CD8-positive, alpha-beta memory T cell (primary cell): Measurements from ENCODE around the gene GRM7. TPM values are rescaled to one million over a fixed set of nuclear protein-coding genes. Genes with fewer than 3 reads are reported as not detected.

ENCODE experiments used
- CTCF ChIA-PET: fragments of 350-600 bp; sonication (Branson Sonifier 250); formaldehyde crosslinking; loops from one replicate; lab custom pipeline; 2021; ENCODE audit warnings: antibody characterized with exemption; lab: Charles Lee
- POLR2A ChIA-PET: fragments of 350-600 bp; sonication (Branson Sonifier 250); formaldehyde crosslinking; loops from one replicate; lab custom pipeline; 2021; ENCODE audit warnings: antibody characterized with exemption; lab: Charles Lee
- DNase-seq, 5 donors: peaks; one replicate each; pipeline versions ENCODE4 v3.0.0 to v3.0.0-alpha.2; 2020 to 2022; ENCODE audit warnings: mixed read lengths in 1 of 5
- H3K27ac ChIP-seq: one replicate; pipeline ENCODE4 v1.7.0; 2013; ENCODE audit warnings: low read depth, mild to moderate bottlenecking, low read length, moderate library complexity
- H3K27me3 ChIP-seq: 2 replicates; pipeline ENCODE4 v1.7.0; 2013; ENCODE audit warnings: low read length, mild to moderate bottlenecking; ENCODE audit not compliant: insufficient read depth, poor library complexity, severe bottlenecking
- H3K36me3 ChIP-seq: 2 replicates; pipeline ENCODE4 v1.7.0; 2013; ENCODE audit warnings: mild to moderate bottlenecking, low read length, moderate library complexity; ENCODE audit not compliant: insufficient read depth
- H3K4me1 ChIP-seq: 2 replicates; pipeline ENCODE4 v1.7.0; 2013; ENCODE audit warnings: mild to moderate bottlenecking, low read length, moderate library complexity; ENCODE audit not compliant: insufficient read depth
- H3K4me3 ChIP-seq: 2 replicates; pipeline ENCODE4 v1.7.0; 2013; ENCODE audit warnings: mild to moderate bottlenecking, low read length
- H3K9me3 ChIP-seq: 2 replicates; pipeline ENCODE4 v1.7.0; 2013; ENCODE audit warnings: mild to moderate bottlenecking, low read length
- H3K27ac Mint-ChIP-seq, 8 donors: one replicate each; pipeline ENCODE4 v1.8.0; 2020 to 2021; ENCODE audit warnings: mixed read lengths in 8 of 8, mild to moderate bottlenecking in 6 of 8, inconsistent platforms in 3 of 8, moderate library complexity in 3 of 8
- H3K27me3 Mint-ChIP-seq, 2 donors: one replicate each; pipeline ENCODE4 v1.8.0; 2020 to 2021; ENCODE audit warnings: mixed read lengths in 2 of 2, mild to moderate bottlenecking in 1 of 2, moderate library complexity in 1 of 2
- H3K36me3 Mint-ChIP-seq, 3 donors: one replicate each; pipeline ENCODE4 v1.8.0; 2020 to 2021; ENCODE audit warnings: mixed read lengths in 3 of 3, inconsistent platforms in 1 of 3, mild to moderate bottlenecking in 1 of 3
- H3K4me1 Mint-ChIP-seq, 3 donors: one replicate each; pipeline ENCODE4 v1.8.0; 2020 to 2021; ENCODE audit warnings: mixed read lengths in 3 of 3, inconsistent platforms in 1 of 3, mild to moderate bottlenecking in 1 of 3
- H3K4me3 Mint-ChIP-seq, 7 donors: one replicate each; pipeline ENCODE4 v1.8.0; 2020 to 2021; ENCODE audit warnings: mixed read lengths in 7 of 7, mild to moderate bottlenecking in 6 of 7, moderate library complexity in 4 of 7, inconsistent platforms in 2 of 7
- H3K9me3 Mint-ChIP-seq, 5 donors: one replicate each; pipeline ENCODE4 v1.8.0; 2020 to 2022; ENCODE audit warnings: mixed read lengths in 5 of 5, mild to moderate bottlenecking in 3 of 5, moderate library complexity in 2 of 5, inconsistent platforms in 1 of 5
- polyA plus RNA-seq: library from polyadenylated mRNA; unstranded; fragments of 300-500 nt; fragmentation: Illumina TruSeq; gene quantifications from one replicate; pipeline ENCODE4 v1.2.3, GENCODE V29; 2021
- total RNA-seq, 2 experiments: library from RNA; stranded (reverse); gene quantifications; one replicate each; pipeline ENCODE4 v1.2.3, GENCODE V29; 2021

GRM7 gene
- total and polyA plus RNA-seq, 3 experiments from 2014 or later: not detected

- no peaks in the 10 kb centered on the region for H3K9me3 ChIP-seq
- no peaks in the 10 kb centered on the region for H3K27me3 ChIP-seq
- no peak overlapping the region for H3K27ac Mint-ChIP-seq
- POLR2A ChIA-PET: no interaction called here
- no peaks in the 10 kb centered on the region for H3K4me1 ChIP-seq
- H3K27me3 Mint-ChIP-seq: no peaks in the 10 kb centered on the region
- H3K27ac ChIP-seq: no peak overlapping the region
- no peak overlapping the region for H3K4me3 ChIP-seq
- no peak for DNase-seq
- H3K36me3 Mint-ChIP-seq: no peaks in the 10 kb centered on the region
- CTCF ChIA-PET: no interaction called here
- no peak overlapping the region for H3K4me3 Mint-ChIP-seq
- no peaks in the 10 kb centered on the region for H3K4me1 Mint-ChIP-seq
- peaks cover 4 to 50% (median 6%) of the 10 kb centered on the region in 5 donors for H3K9me3 Mint-ChIP-seq
- no peaks in the 10 kb centered on the region for H3K36me3 ChIP-seq
Observed at GRCh38 chr3:7062714-7063113, 201.8 kb downstream of the GRM7 start.

- no peaks in the 10 kb centered on the region for H3K9me3 ChIP-seq
- H3K36me3 ChIP-seq: no peaks in the 10 kb centered on the region
- DNase-seq: no peak
- no peaks in the 10 kb centered on the region for H3K27me3 ChIP-seq
- POLR2A ChIA-PET: no interaction called here
- H3K4me1 ChIP-seq: no peaks in the 10 kb centered on the region
- H3K27ac ChIP-seq: no peak overlapping the region
- H3K27ac Mint-ChIP-seq: no peak overlapping the region
- H3K4me3 ChIP-seq: no peak overlapping the region
- CTCF ChIA-PET: no interaction called here
- no peaks in the 10 kb centered on the region for H3K27me3 Mint-ChIP-seq
- H3K36me3 Mint-ChIP-seq: no peaks in the 10 kb centered on the region
- peaks cover 3 to 17% (median 7%) of the 10 kb centered on the region in 5 donors for H3K9me3 Mint-ChIP-seq
- no peak overlapping the region for H3K4me3 Mint-ChIP-seq
- H3K4me1 Mint-ChIP-seq: no peaks in the 10 kb centered on the region
Observed at GRCh38 chr3:7070461-7070860, 209.5 kb downstream of the GRM7 start.

GRCh38 chr3:7074217-7074616, 213.3 kb downstream of the GRM7 start:
- Histone ChIP-seq H3K36me3 (no peaks in the 10 kb centered on the region), H3K4me1 (no peaks in the 10 kb centered on the region), H3K9me3 (no peaks in the 10 kb centered on the region), H3K27me3 (no peaks in the 10 kb centered on the region), H3K27ac (no peak overlapping the region), H3K4me3 (no peak overlapping the region)
- POLR2A ChIA-PET: no interaction called here
- Mint-ChIP-seq H3K9me3 (peaks cover 6 to 17% (median 12%) of the 10 kb centered on the region in 5 donors), H3K4me3 (no peak overlapping the region), H3K27ac (no peak overlapping the region), H3K4me1 (no peaks in the 10 kb centered on the region), H3K27me3 (no peaks in the 10 kb centered on the region), H3K36me3 (no peaks in the 10 kb centered on the region)
- CTCF ChIA-PET: no interaction called here
- DNase-seq: no peak

- no peaks in the 10 kb centered on the region for H3K27me3 Mint-ChIP-seq
Observed at GRCh38 chr3:7075117-7075516, 214.2 kb downstream of the GRM7 start.

GRCh38 chr3:7075901-7076300, 215.0 kb downstream of the GRM7 start:
- no peak for DNase-seq
- H3K4me1 Mint-ChIP-seq: no peaks in the 10 kb centered on the region
- ChIA-PET POLR2A (no interaction called here), CTCF (no interaction called here)
- no peaks in the 10 kb centered on the region for H3K27me3 ChIP-seq
- H3K9me3 Mint-ChIP-seq: peaks cover 6 to 17% (median 9%) of the 10 kb centered on the region in 5 donors
- H3K27me3 Mint-ChIP-seq: no peaks in the 10 kb centered on the region
- H3K4me1 ChIP-seq: no peaks in the 10 kb centered on the region
- H3K36me3 ChIP-seq: no peaks in the 10 kb centered on the region
- H3K4me3 Mint-ChIP-seq: no peak overlapping the region
- no peak overlapping the region for H3K4me3 ChIP-seq
- H3K9me3 ChIP-seq: no peaks in the 10 kb centered on the region
- no peaks in the 10 kb centered on the region for H3K36me3 Mint-ChIP-seq
- H3K27ac Mint-ChIP-seq: no peak overlapping the region
- H3K27ac ChIP-seq: no peak overlapping the region

More at GRCh38 chr3:7075117-7075516, 214.2 kb downstream of the GRM7 start:
- Mint-ChIP-seq H3K4me1 (no peaks in the 10 kb centered on the region), H3K27ac (no peak overlapping the region), H3K9me3 (peaks cover 6 to 17% (median 12%) of the 10 kb centered on the region in 5 donors), H3K36me3 (no peaks in the 10 kb centered on the region), H3K4me3 (no peak overlapping the region)
- DNase-seq: no peak
- H3K4me3 ChIP-seq: no peak overlapping the region
- CTCF ChIA-PET: no interaction called here
- H3K4me1 ChIP-seq: no peaks in the 10 kb centered on the region
- POLR2A ChIA-PET: no interaction called here
- no peaks in the 10 kb centered on the region for H3K36me3 ChIP-seq
- H3K27me3 ChIP-seq: no peaks in the 10 kb centered on the region
- H3K9me3 ChIP-seq: no peaks in the 10 kb centered on the region
- no peak overlapping the region for H3K27ac ChIP-seq

- Mint-ChIP-seq H3K4me3 (no peak overlapping the region), H3K4me1 (no peaks in the 10 kb centered on the region), H3K27me3 (no peaks in the 10 kb centered on the region), H3K36me3 (no peaks in the 10 kb centered on the region), H3K9me3 (peaks cover 0 to 12% (median 2%) of the 10 kb centered on the region in 5 donors), H3K27ac (no peak overlapping the region)
- no peak for DNase-seq
- CTCF ChIA-PET: no interaction called here
- H3K27ac ChIP-seq: no peak overlapping the region
- H3K36me3 ChIP-seq: no peaks in the 10 kb centered on the region
- H3K27me3 ChIP-seq: no peaks in the 10 kb centered on the region
- H3K4me1 ChIP-seq: no peaks in the 10 kb centered on the region
- H3K4me3 ChIP-seq: no peak overlapping the region
- H3K9me3 ChIP-seq: no peaks in the 10 kb centered on the region
- POLR2A ChIA-PET: no interaction called here
Observed at GRCh38 chr3:7082244-7082643, 221.3 kb downstream of the GRM7 start.

- Histone ChIP-seq H3K4me1 (no peaks in the 10 kb centered on the region), H3K27ac (no peak overlapping the region), H3K4me3 (no peak overlapping the region), H3K27me3 (no peaks in the 10 kb centered on the region), H3K36me3 (no peaks in the 10 kb centered on the region), H3K9me3 (no peaks in the 10 kb centered on the region)
- H3K36me3 Mint-ChIP-seq: no peaks in the 10 kb centered on the region
- H3K4me1 Mint-ChIP-seq: no peaks in the 10 kb centered on the region
- no peak overlapping the region for H3K4me3 Mint-ChIP-seq
- no peaks in the 10 kb centered on the region for H3K27me3 Mint-ChIP-seq
- POLR2A ChIA-PET: no interaction called here
- CTCF ChIA-PET: no interaction called here
- no peak for DNase-seq
- H3K27ac Mint-ChIP-seq: no peak overlapping the region
- H3K9me3 Mint-ChIP-seq: peaks cover 0 to 16% (median 4%) of the 10 kb centered on the region in 5 donors
Observed at GRCh38 chr3:7086417-7086816, 225.5 kb downstream of the GRM7 start.

- POLR2A ChIA-PET: no interaction called here
- H3K9me3 ChIP-seq: no peaks in the 10 kb centered on the region
- H3K27me3 Mint-ChIP-seq: no peaks in the 10 kb centered on the region
- no peak overlapping the region for H3K27ac ChIP-seq
- no peaks in the 10 kb centered on the region for H3K36me3 ChIP-seq
- no peaks in the 10 kb centered on the region for H3K4me1 ChIP-seq
- DNase-seq: no peak
- no peak overlapping the region for H3K4me3 ChIP-seq
- H3K36me3 Mint-ChIP-seq: no peaks in the 10 kb centered on the region
- H3K9me3 Mint-ChIP-seq: peaks cover 0 to 14% (median 3%) of the 10 kb centered on the region in 5 donors
- no peaks in the 10 kb centered on the region for H3K4me1 Mint-ChIP-seq
- CTCF ChIA-PET: no interaction called here
- no peak overlapping the region for H3K4me3 Mint-ChIP-seq
- no peak overlapping the region for H3K27ac Mint-ChIP-seq
- no peaks in the 10 kb centered on the region for H3K27me3 ChIP-seq
Observed at GRCh38 chr3:7095116-7095515, 234.2 kb downstream of the GRM7 start.

- Histone ChIP-seq H3K9me3 (no peaks in the 10 kb centered on the region), H3K4me3 (no peak overlapping the region), H3K27ac (no peak overlapping the region), H3K27me3 (no peaks in the 10 kb centered on the region), H3K36me3 (no peaks in the 10 kb centered on the region), H3K4me1 (no peaks in the 10 kb centered on the region)
- Mint-ChIP-seq H3K27ac (no peak overlapping the region), H3K9me3 (peaks cover 0 to 21% (median 2%) of the 10 kb centered on the region in 5 donors), H3K4me1 (no peaks in the 10 kb centered on the region), H3K27me3 (no peaks in the 10 kb centered on the region), H3K36me3 (no peaks in the 10 kb centered on the region), H3K4me3 (no peak overlapping the region)
- ChIA-PET POLR2A (no interaction called here), CTCF (no interaction called here)
- no peak for DNase-seq
Observed at GRCh38 chr3:7100136-7100535, 239.2 kb downstream of the GRM7 start.
